H1 (cell line): ENCODE data around the gene ACAP2. TPM values are rescaled to one million over a fixed set of nuclear protein-coding genes. Genes with fewer than 3 reads are reported as not detected.

Experiments used
- CHD7 ChIP-seq: fragments of 300-600 bp; sonication (generic); IDR thresholded peaks from 2 replicates; pipeline ENCODE4 v1.7.1; 2012; ENCODE audit warnings: low read length, moderate library complexity, mild to moderate bottlenecking, inconsistent platforms; ENCODE audit not compliant: insufficient replicate concordance
- EP300 ChIP-seq, 2 experiments: IDR thresholded peaks; 1 replicate in 1 of 2; 2 replicates in 1 of 2; pipeline ENCODE4 v1.6.1; 2011 to 2012; ENCODE audit warnings: low read depth in 2 of 2, low read length in 2 of 2, mild to moderate bottlenecking in 2 of 2, borderline replicate concordance in 1 of 2, inconsistent platforms in 1 of 2, moderate library complexity in 1 of 2
- EZH2 ChIP-seq: fragments of 200-600 bp; sonication (generic); IDR thresholded peaks from 2 replicates; pipeline ENCODE4 v1.7.1; 2012; ENCODE audit warnings: low read depth, mild to moderate bottlenecking, moderate library complexity, low read length, inconsistent platforms; ENCODE audit not compliant: severe bottlenecking
- KDM5A ChIP-seq: fragments of 200-600 bp; IDR thresholded peaks from 2 replicates; pipeline ENCODE4 v1.7.1; 2012; ENCODE audit warnings: mild to moderate bottlenecking, low read length, inconsistent platforms, mixed read lengths
- RNF2 ChIP-seq: fragments of 200-900, 300-1000 bp; sonication (generic); IDR thresholded peaks from 2 replicates; pipeline ENCODE4 v1.7.1; 2016; ENCODE audit warnings: borderline replicate concordance, low read depth, mild to moderate bottlenecking, antibody characterized with exemption, low read length; ENCODE audit not compliant: poor library complexity, severe bottlenecking; ENCODE audit errors: missing control alignments
- TEAD4 ChIP-seq: IDR thresholded peaks from 2 replicates; pipeline ENCODE4 v1.6.1; 2012; ENCODE audit warnings: low read depth, low read length, inconsistent platforms, mixed read lengths
- polyA plus RNA-seq, 7 experiments: library from polyadenylated mRNA; depleted of rRNA in 3 of 7; stranded (reverse) in 5 of 7; unstranded in 2 of 7; fragments of >200 nt in 5 of 7; fragments of 200-250 nt in 2 of 7; gene quantifications; 1 replicate in 5 of 7; 2 replicates in 1 of 7; 4 replicates in 1 of 7; pipeline versions ENCODE4 v1.2.1 to v1.2.3, GENCODE V29; 2011 to 2013; ENCODE audit warnings: missing spikeins in 2 of 7, mixed read lengths in 2 of 7
- total RNA-seq: library from RNA; stranded (reverse); fragmentation: NEBNext Ultra II Directional; extraction: Animal tissue kit (Norgen Biotek cat#: 25700); gene quantifications from 2 replicates; pipeline ENCODE4 v1.2.1, GENCODE V29; 2021

The ACAP2 gene
- total and polyA plus RNA-seq, 2 of the 8 experiments (the other 6 are each of a cell fraction or from before 2014, with no cell fraction given): 7.7 to 37.3 TPM

GRCh38 chr3:195269375-195270078, 173.3 kb downstream of the ACAP2 start (continued):
- TF ChIP-seq CHD7: no peak
- no peak for TF ChIP-seq TEAD4
- no peak for TF ChIP-seq EP300 (IDR thresholded peaks at IDR 0.05; ENCODE audit: borderline replicate concordance in 1 of 2, low read depth in 2 of 2, low read length in 2 of 2)
- no peak for TF ChIP-seq KDM5A
- no peak for TF ChIP-seq RNF2
- TF ChIP-seq EZH2: no peak
